OCI-LY7 (cell line): Measurements from ENCODE around the gene WDR87. TPM values are rescaled to one million over a fixed set of nuclear protein-coding genes. Genes with fewer than 3 reads are reported as not detected.
"Not testable (repeated sequence)": the region's sequence is repeated elsewhere in the genome, so short reads cannot be mapped to it uniquely, and the experiment has no call there.

Experiments used
- BruUV-seq: library from RNA; stranded (reverse); fragments of 400-500 nt; replicated peaks from 2 replicates; lab custom pipeline; 2021; lab: Mats Ljungman, UMichigan
- CTCF ChIA-PET: fragments of 300-600 bp; sonication (Branson Sonifier 250); formaldehyde crosslinking; loops from one replicate; lab custom pipeline; 2022; ENCODE audit warnings: antibody characterized with exemption; ENCODE audit not compliant: unreplicated experiment; lab: Charles Lee
- POLR2A ChIA-PET: fragments of 300-600 bp; sonication (Branson Sonifier 250); formaldehyde crosslinking; loops from one replicate; lab custom pipeline; 2022; ENCODE audit warnings: antibody characterized with exemption; lab: Charles Lee
- DNase-seq: peaks from one replicate; pipeline ENCODE4 v3.0.0-alpha.2; 2015; ENCODE audit warnings: low spot score
- H2AFZ ChIP-seq: fragments of 200-600 bp; sonication (generic), shearing (Covaris generic); 2 replicates; pipeline ENCODE4 v1.6.1; 2014; ENCODE audit warnings: mild to moderate bottlenecking, antibody characterized with exemption, low read length, moderate library complexity
- H3K27ac ChIP-seq: fragments of 200-600 bp; sonication (generic); 2 replicates; pipeline ENCODE4 v1.5.1; 2014; ENCODE audit warnings: mixed run types, low read depth, mild to moderate bottlenecking, moderate library complexity, low read length, inconsistent platforms; ENCODE audit not compliant: poor library complexity, severe bottlenecking
- H3K36me3 ChIP-seq: fragments of 200-600 bp; sonication (generic); 2 replicates; pipeline ENCODE4 v1.6.1; 2014; ENCODE audit warnings: mild to moderate bottlenecking, antibody characterized with exemption, low read length, moderate library complexity, mixed read lengths; ENCODE audit not compliant: insufficient read depth
- H3K4me1 ChIP-seq: fragments of 200-600 bp; sonication (generic); 2 replicates; pipeline ENCODE4 v1.5.1; 2014; ENCODE audit warnings: mild to moderate bottlenecking, low read length; ENCODE audit not compliant: insufficient read depth, poor library complexity, severe bottlenecking
- H3K4me2 ChIP-seq: fragments of 200-600 bp; sonication (generic); 2 replicates; pipeline ENCODE4 v1.6.1; 2014; ENCODE audit warnings: mild to moderate bottlenecking, low read length
- H3K4me3 ChIP-seq: fragments of 200-600 bp; sonication (generic); 2 replicates; pipeline ENCODE4 v1.5.1; 2014; ENCODE audit warnings: mild to moderate bottlenecking, low read depth, low read length; ENCODE audit not compliant: poor library complexity, severe bottlenecking
- H3K79me2 ChIP-seq: fragments of 200-600 bp; sonication (generic); 2 replicates; pipeline ENCODE4 v1.6.1; 2016; ENCODE audit warnings: low read depth, mild to moderate bottlenecking, low read length, moderate library complexity, mixed read lengths; ENCODE audit not compliant: insufficient read depth
- H3K9me2 ChIP-seq: fragments of 200-600 bp; sonication (generic); 2 replicates; pipeline ENCODE4 v1.6.1; 2016; ENCODE audit warnings: mild to moderate bottlenecking, low read length, mixed read lengths; ENCODE audit not compliant: insufficient read depth
- H3K9me3 ChIP-seq: fragments of 200-600 bp; sonication (generic); 2 replicates; pipeline ENCODE4 v1.6.1; 2014; ENCODE audit warnings: mild to moderate bottlenecking, mixed run types, low read length, mixed read lengths
- H4K20me1 ChIP-seq: fragments of 200-600 bp; sonication (generic); 2 replicates; pipeline ENCODE4 v1.6.1; 2014; ENCODE audit warnings: mild to moderate bottlenecking, antibody characterized with exemption, low read length, moderate library complexity, mixed read lengths; ENCODE audit not compliant: insufficient read depth
- CTCF ChIP-seq: fragments of 200-600 bp; sonication (generic); conservative IDR thresholded peaks from 2 replicates; pipeline ENCODE4 v1.5.1; 2014; ENCODE audit warnings: mild to moderate bottlenecking, antibody characterized with exemption, low read length, moderate library complexity, mixed read lengths
- EZH2phosphoT487 ChIP-seq: fragments of 200-600 bp; sonication (generic); IDR thresholded peaks from 2 replicates; pipeline ENCODE4 v1.6.1; 2018; ENCODE audit warnings: low read depth, borderline replicate concordance, mild to moderate bottlenecking, mixed run types, antibody characterized with exemption, low read length, moderate library complexity, mixed read lengths
- intact Hi-C: fragments of 100-400 bp; cut with micrococcal nuclease; formaldehyde crosslinking; loops from one replicate; pipeline ENCODE4 v1.10.0; 2022; ENCODE audit not compliant: unreplicated experiment
- total RNA-seq, 2 experiments: library from RNA; depleted of rRNA in 1 of 2; stranded (reverse); fragments of >200 nt in 1 of 2; shearing (Covaris generic) in 1 of 2; gene quantifications; 2 replicates each; pipeline ENCODE4 v1.2.3, GENCODE V29; 2014 to 2022

The WDR87 gene
- total RNA-seq, 2 experiments from 2014 or later: 0.08 TPM; not detected in 1

- H3K4me3 ChIP-seq: no peak overlapping the region
- no peaks in the 10 kb centered on the region for H3K36me3 ChIP-seq
- H3K27ac ChIP-seq: no peak overlapping the region
- H3K4me2 ChIP-seq: no peak overlapping the region
- intact Hi-C loops: no loop called here
- no peak for DNase-seq
- no peaks in the 10 kb centered on the region for H3K4me1 ChIP-seq
- no peaks in the 10 kb centered on the region for H3K9me2 ChIP-seq
- CTCF ChIA-PET: no interaction called here
- no peak overlapping the region for H2AFZ ChIP-seq
- H3K9me3 ChIP-seq: no peaks in the 10 kb centered on the region
- POLR2A ChIA-PET: no interaction called here
- H4K20me1 ChIP-seq: no peaks in the 10 kb centered on the region
- BruUV-seq: no TSS peak
- TF ChIP-seq EZH2phosphoT487 (no peak), CTCF (no peak)
- H3K79me2 ChIP-seq: no peaks in the 10 kb centered on the region
Measured at GRCh38 chr19:37867831-37868230, 38.6 kb downstream of the WDR87 start.

DNA sequence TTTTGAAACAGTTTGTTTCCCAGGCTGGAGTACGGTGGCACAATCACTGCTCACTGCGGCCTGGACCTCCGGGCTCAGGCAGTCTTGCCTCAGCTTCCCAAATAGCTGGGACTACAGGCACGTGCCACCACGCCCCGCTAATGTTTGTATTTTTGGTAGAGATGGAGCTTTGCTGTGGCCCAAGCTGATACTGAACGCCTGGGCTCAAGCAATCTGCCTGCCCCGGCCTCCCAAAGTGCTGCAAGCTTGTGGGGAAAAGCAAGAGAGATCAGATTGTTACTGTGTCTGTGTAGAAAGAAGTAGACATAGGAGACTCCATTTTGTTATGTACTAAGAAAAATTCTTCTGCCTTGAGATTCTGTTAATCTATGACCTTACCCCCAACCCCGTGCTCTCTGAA, 40.5 kb downstream of the WDR87 start:
- H3K4me3 ChIP-seq, CTCF ChIA-PET, H3K36me3 ChIP-seq, H3K9me3 ChIP-seq, H3K27ac ChIP-seq, H3K9me2 ChIP-seq, POLR2A ChIA-PET, intact Hi-C loops, BruUV-seq, H3K4me2 ChIP-seq, DNase-seq, H3K79me2 ChIP-seq, H2AFZ ChIP-seq, H3K4me1 ChIP-seq, H4K20me1 ChIP-seq: not testable (repeated sequence)

GRCh38 chr19:37864501-37864900, 41.9 kb downstream of the WDR87 start:
- Histone ChIP-seq H3K9me3 (no peaks in the 10 kb centered on the region), H3K4me1 (no peaks in the 10 kb centered on the region), H3K4me2 (no peak overlapping the region), H2AFZ (no peak overlapping the region), H3K79me2 (no peaks in the 10 kb centered on the region), H3K27ac (no peak overlapping the region), H3K36me3 (no peaks in the 10 kb centered on the region), H3K9me2 (no peaks in the 10 kb centered on the region), H3K4me3 (no peak overlapping the region), H4K20me1 (no peaks in the 10 kb centered on the region)
- POLR2A ChIA-PET: no interaction called here
- CTCF ChIA-PET: no interaction called here
- intact Hi-C loops: no loop called here
- TF ChIP-seq CTCF (no peak), EZH2phosphoT487 (no peak)
- BruUV-seq: no TSS peak
- DNase-seq: no peak
